Activated naive CD8-positive, alpha-beta T cell treated with anti-CD3 and anti-CD28 coated beads, Interleukin-2, amount 50 U/mL, for 24 hours (primary cell): Measurements from ENCODE around the gene IL6.

Experiments
- ATAC-seq: fragments of 150-1000 bp; cut with Tn5 transposase; one replicate; pipeline ENCODE4 v1.10.0; 2021
- DNase-seq: peaks from one replicate; pipeline ENCODE4 v3.0.0; 2021
- H3K27ac Mint-ChIP-seq: one replicate; pipeline ENCODE4 v1.8.0; 2021; ENCODE audit warnings: mild to moderate bottlenecking, mixed read lengths
- H3K27me3 Mint-ChIP-seq: one replicate; pipeline ENCODE4 v1.8.0; 2021; ENCODE audit warnings: mixed read lengths
- H3K36me3 Mint-ChIP-seq: one replicate; pipeline ENCODE4 v1.8.0; 2021; ENCODE audit warnings: low read depth, mixed read lengths
- H3K4me1 Mint-ChIP-seq: one replicate; pipeline ENCODE4 v1.8.0; 2021; ENCODE audit warnings: mixed read lengths
- H3K4me3 Mint-ChIP-seq: one replicate; pipeline ENCODE4 v1.8.0; 2021; ENCODE audit warnings: mild to moderate bottlenecking, moderate library complexity, mixed read lengths
- H3K9me3 Mint-ChIP-seq: one replicate; pipeline ENCODE4 v1.8.0; 2021; ENCODE audit warnings: mixed read lengths

IL6 gene

GRCh38 chr7:22728401-22729029 is 1.5 kb downstream of the IL6 start:
- no peak for DNase-seq
- Mint-ChIP-seq H3K4me1 (peaks cover 34% of the 10 kb centered on the region), H3K9me3 (no peaks in the 10 kb centered on the region), H3K27ac (no peak overlapping the region), H3K27me3 (peaks cover 33% of the 10 kb centered on the region), H3K36me3 (no peaks in the 10 kb centered on the region), H3K4me3 (peak overlapping the region; percentile 65)
- ATAC-seq, result no peak

- H3K36me3 Mint-ChIP-seq, result no peaks in the 10 kb centered on the region
- peaks cover 33% of the 10 kb centered on the region for H3K27me3 Mint-ChIP-seq
- H3K9me3 Mint-ChIP-seq, result no peaks in the 10 kb centered on the region
- H3K27ac Mint-ChIP-seq, result no peak overlapping the region
- H3K4me1 Mint-ChIP-seq, result peaks cover 35% of the 10 kb centered on the region
- no peak for ATAC-seq
- no peak overlapping the region for H3K4me3 Mint-ChIP-seq
- no peak for DNase-seq
These were observed 2.3 kb downstream of the IL6 start for GRCh38 chr7:22729180-22729825.

- Mint-ChIP-seq H3K4me1 (peaks cover 31% of the 10 kb centered on the region), H3K9me3 (no peaks in the 10 kb centered on the region), H3K27me3 (peaks cover 42% of the 10 kb centered on the region), H3K36me3 (no peaks in the 10 kb centered on the region), H3K27ac (no peak overlapping the region), H3K4me3 (no peak overlapping the region)
- DNase-seq (no peak), ATAC-seq (no peak)
These were observed 3.2 kb downstream of the IL6 start for GRCh38 chr7:22730066-22730710.

GRCh38 chr7:22730921-22731654 is 4.1 kb downstream of the IL6 start:
- Mint-ChIP-seq H3K4me1 (peaks cover 23% of the 10 kb centered on the region), H3K4me3 (no peak overlapping the region), H3K27me3 (peaks cover 40% of the 10 kb centered on the region), H3K36me3 (no peaks in the 10 kb centered on the region), H3K9me3 (no peaks in the 10 kb centered on the region), H3K27ac (no peak overlapping the region)
- peak; percentile 42 for ATAC-seq
- no peak for DNase-seq

- no peak for DNase-seq
- Mint-ChIP-seq H3K27ac (no peak overlapping the region), H3K4me1 (peaks cover 17% of the 10 kb centered on the region), H3K9me3 (no peaks in the 10 kb centered on the region), H3K27me3 (peaks cover 37% of the 10 kb centered on the region), H3K4me3 (no peak overlapping the region), H3K36me3 (no peaks in the 10 kb centered on the region)
- ATAC-seq, result no peak
These were observed 4.8 kb downstream of the IL6 start for GRCh38 chr7:22731766-22732165.

- Mint-ChIP-seq H3K27me3 (peaks cover 38% of the 10 kb centered on the region), H3K4me3 (no peak overlapping the region), H3K36me3 (no peaks in the 10 kb centered on the region), H3K27ac (no peak overlapping the region), H3K9me3 (peaks cover 7% of the 10 kb centered on the region), H3K4me1 (peaks cover 11% of the 10 kb centered on the region)
- ATAC-seq (peak; percentile 34), DNase-seq (no peak)
These were observed 5.6 kb downstream of the IL6 start for GRCh38 chr7:22732556-22733126.

- ATAC-seq, result peak; percentile 25
- Mint-ChIP-seq H3K9me3 (peaks cover 8% of the 10 kb centered on the region), H3K4me3 (no peak overlapping the region), H3K36me3 (no peaks in the 10 kb centered on the region), H3K27ac (no peak overlapping the region), H3K4me1 (peaks cover 11% of the 10 kb centered on the region), H3K27me3 (peaks cover 34% of the 10 kb centered on the region)
- no peak for DNase-seq
These were observed 6.8 kb downstream of the IL6 start for GRCh38 chr7:22733761-22734160.

GRCh38 chr7:22743014-22743413 is 16.0 kb downstream of the IL6 start:
- no peak overlapping the region for H3K27ac Mint-ChIP-seq
- H3K9me3 Mint-ChIP-seq, result no peaks in the 10 kb centered on the region
- H3K4me1 Mint-ChIP-seq, result no peaks in the 10 kb centered on the region
- H3K36me3 Mint-ChIP-seq, result no peaks in the 10 kb centered on the region
- no peak for DNase-seq
- peaks cover 24% of the 10 kb centered on the region for H3K27me3 Mint-ChIP-seq
- H3K4me3 Mint-ChIP-seq, result no peak overlapping the region
- no peak for ATAC-seq

- Mint-ChIP-seq H3K36me3 (no peaks in the 10 kb centered on the region), H3K4me3 (no peak overlapping the region), H3K27ac (no peak overlapping the region), H3K9me3 (no peaks in the 10 kb centered on the region), H3K4me1 (no peaks in the 10 kb centered on the region), H3K27me3 (peaks cover 12% of the 10 kb centered on the region)
- no peak for ATAC-seq
- DNase-seq, result no peak
These were observed 24.3 kb downstream of the IL6 start for GRCh38 chr7:22751341-22751740.

- no peak overlapping the region for H3K4me3 Mint-ChIP-seq
- H3K36me3 Mint-ChIP-seq, result no peaks in the 10 kb centered on the region
- no peaks in the 10 kb centered on the region for H3K4me1 Mint-ChIP-seq
- ATAC-seq (no peak), DNase-seq (no peak)
- H3K27me3 Mint-ChIP-seq, result peaks cover 36% of the 10 kb centered on the region
- no peak overlapping the region for H3K27ac Mint-ChIP-seq
- no peaks in the 10 kb centered on the region for H3K9me3 Mint-ChIP-seq
These were observed 30.5 kb downstream of the IL6 start for GRCh38 chr7:22757338-22757994.

- no peaks in the 10 kb centered on the region for H3K9me3 Mint-ChIP-seq
- no peaks in the 10 kb centered on the region for H3K4me1 Mint-ChIP-seq
- H3K4me3 Mint-ChIP-seq, result no peak overlapping the region
- ATAC-seq (no peak), DNase-seq (no peak)
- H3K27me3 Mint-ChIP-seq, result peaks cover 39% of the 10 kb centered on the region
- H3K36me3 Mint-ChIP-seq, result no peaks in the 10 kb centered on the region
- H3K27ac Mint-ChIP-seq, result no peak overlapping the region
These were observed 31.6 kb downstream of the IL6 start for GRCh38 chr7:22758576-22758975.

GRCh38 chr7:22759721-22760120 is 32.7 kb downstream of the IL6 start:
- H3K9me3 Mint-ChIP-seq, result no peaks in the 10 kb centered on the region
- H3K27ac Mint-ChIP-seq, result no peak overlapping the region
- peaks cover 40% of the 10 kb centered on the region for H3K27me3 Mint-ChIP-seq
- no peak overlapping the region for H3K4me3 Mint-ChIP-seq
- H3K4me1 Mint-ChIP-seq, result peaks cover 1% of the 10 kb centered on the region
- DNase-seq, result no peak
- H3K36me3 Mint-ChIP-seq, result no peaks in the 10 kb centered on the region
- ATAC-seq, result no peak

- Mint-ChIP-seq H3K36me3 (no peaks in the 10 kb centered on the region), H3K4me3 (no peak overlapping the region), H3K9me3 (no peaks in the 10 kb centered on the region), H3K4me1 (peaks cover 2% of the 10 kb centered on the region), H3K27me3 (peaks cover 39% of the 10 kb centered on the region), H3K27ac (no peak overlapping the region)
- ATAC-seq, result no peak
- no peak for DNase-seq
These were observed 35.9 kb downstream of the IL6 start for GRCh38 chr7:22762866-22763265.

GRCh38 chr7:22765609-22766008 is 38.6 kb downstream of the IL6 start:
- no peak for DNase-seq
- Mint-ChIP-seq H3K9me3 (no peaks in the 10 kb centered on the region), H3K36me3 (no peaks in the 10 kb centered on the region), H3K4me1 (peaks cover 2% of the 10 kb centered on the region), H3K4me3 (no peak overlapping the region), H3K27ac (no peak overlapping the region), H3K27me3 (peaks cover 40% of the 10 kb centered on the region)
- ATAC-seq, result no peak
